ENCODE results near the gene PRKCD. TPM values are rescaled to one million over a fixed set of nuclear protein-coding genes. Genes with fewer than 3 reads are reported as not detected.

Gene PRKCD
- total RNA-seq, 1 donor from 2014 or later: 32.2 TPM

GRCh38 chr3:53231532-53232511, 70.8 kb downstream of the PRKCD start:
- Histone ChIP-seq H3K4me3 (no peak overlapping the region), H3K4me1 (peaks cover 13% of the 10 kb centered on the region), H3K27me3 (no peaks in the 10 kb centered on the region), H3K27ac (no peak overlapping the region), H3K36me3 (peaks cover 2 to 84% of the 10 kb centered on the region in 2 donors), H3K9me3 (no peaks in the 10 kb centered on the region)
- DNase-seq (ENCODE audit: extremely low spot score in 2 of 2): no peak
- TF ChIP-seq POLR2AphosphoS5 (IDR thresholded peaks at IDR 0.05; ENCODE audit: insufficient read depth in 1 of 2, low read depth in 1 of 2): no peak
- no peak for TF ChIP-seq POLR2A (IDR thresholded peaks at IDR 0.05)
- no peak for TF ChIP-seq CTCF (IDR thresholded peaks at IDR 0.05)
- intact Hi-C loops (cut with DNase I): no loop called here

GRCh38 chr3:53232641-53233377, 71.8 kb downstream of the PRKCD start:
- DNase-seq (ENCODE audit: extremely low spot score in 2 of 2): no peak
- H3K9me3 ChIP-seq: no peaks in the 10 kb centered on the region
- TF ChIP-seq CTCF (IDR thresholded peaks at IDR 0.05) (no peak), POLR2A (IDR thresholded peaks at IDR 0.05) (no peak), POLR2AphosphoS5 (IDR thresholded peaks at IDR 0.05; ENCODE audit: insufficient read depth in 1 of 2, low read depth in 1 of 2) (no peak)
- H3K4me3 ChIP-seq: no peak overlapping the region
- no peak overlapping the region for H3K27ac ChIP-seq
- H3K36me3 ChIP-seq: peaks cover 2 to 74% of the 10 kb centered on the region in 2 donors
- H3K4me1 ChIP-seq: peaks cover 19% of the 10 kb centered on the region
- H3K27me3 ChIP-seq: no peaks in the 10 kb centered on the region
- intact Hi-C loops (cut with DNase I): no loop called here

GRCh38 chr3:53234130-53234840, 73.3 kb downstream of the PRKCD start:
- Histone ChIP-seq H3K27ac (no peak overlapping the region), H3K9me3 (no peaks in the 10 kb centered on the region), H3K4me3 (no peak overlapping the region), H3K36me3 (peaks cover 0 to 67% of the 10 kb centered on the region in 2 donors), H3K4me1 (peaks cover 34% of the 10 kb centered on the region), H3K27me3 (no peaks in the 10 kb centered on the region)
- DNase-seq (ENCODE audit: extremely low spot score in 2 of 2): no peak
- intact Hi-C loops (cut with DNase I): no loop called here
- TF ChIP-seq POLR2A (IDR thresholded peaks at IDR 0.05): no peak
- no peak for TF ChIP-seq CTCF (IDR thresholded peaks at IDR 0.05)
- TF ChIP-seq POLR2AphosphoS5 (IDR thresholded peaks at IDR 0.05; ENCODE audit: insufficient read depth in 1 of 2, low read depth in 1 of 2): no peak

- Histone ChIP-seq H3K9me3 (no peaks in the 10 kb centered on the region), H3K4me1 (peaks cover 35% of the 10 kb centered on the region), H3K27ac (no peak overlapping the region), H3K36me3 (peaks cover 0 to 67% of the 10 kb centered on the region in 2 donors), H3K4me3 (no peak overlapping the region), H3K27me3 (no peaks in the 10 kb centered on the region)
- no peak for DNase-seq (ENCODE audit: extremely low spot score in 2 of 2)
- intact Hi-C loops (cut with DNase I): no loop called here
- TF ChIP-seq POLR2A (IDR thresholded peaks at IDR 0.05) (no peak), POLR2AphosphoS5 (IDR thresholded peaks at IDR 0.05; ENCODE audit: insufficient read depth in 1 of 2, low read depth in 1 of 2) (no peak), CTCF (IDR thresholded peaks at IDR 0.05) (no peak)
These were observed 73.8 kb downstream of the PRKCD start for GRCh38 chr3:53234841-53235232.
